Osteocyte (in vitro differentiated cells): ENCODE results near the gene ZFAND2A. TPM values are rescaled to one million over a fixed set of nuclear protein-coding genes. Genes with fewer than 3 reads are reported as not detected.

Source experiments
- DNase-seq: peaks from one replicate; pipeline ENCODE4 v3.0.0; 2021; ENCODE audit warnings: mixed read lengths; ENCODE audit not compliant: unreplicated experiment; ENCODE audit errors: extremely low spot score
- H3K27ac Mint-ChIP-seq: one replicate; pipeline ENCODE4 v1.8.0; 2021; ENCODE audit warnings: mild to moderate bottlenecking, mixed read lengths; ENCODE audit not compliant: unreplicated experiment
- H3K27me3 Mint-ChIP-seq: one replicate; pipeline ENCODE4 v1.8.0; 2021; ENCODE audit warnings: mixed read lengths; ENCODE audit not compliant: unreplicated experiment
- H3K36me3 Mint-ChIP-seq: one replicate; pipeline ENCODE4 v1.8.0; 2021; ENCODE audit warnings: mixed read lengths; ENCODE audit not compliant: unreplicated experiment
- H3K4me1 Mint-ChIP-seq: one replicate; pipeline ENCODE4 v1.8.0; 2021; ENCODE audit warnings: mixed read lengths; ENCODE audit not compliant: unreplicated experiment
- H3K4me3 Mint-ChIP-seq: one replicate; pipeline ENCODE4 v1.8.0; 2021; ENCODE audit warnings: mild to moderate bottlenecking, moderate library complexity, mixed read lengths; ENCODE audit not compliant: unreplicated experiment
- H3K9me3 Mint-ChIP-seq: one replicate; pipeline ENCODE4 v1.8.0; 2021; ENCODE audit warnings: mixed read lengths; ENCODE audit not compliant: unreplicated experiment
- total RNA-seq: library from RNA; stranded (reverse); gene quantifications from 2 replicates; pipeline ENCODE4 v1.2.1, GENCODE V29; 2021
- TF ChIP-seq, protein P1 (sequence below): fragments of 200-600 bp; sonication (generic); IDR thresholded peaks from 2 replicates; pipeline ENCODE4 v1.5.0; 2021; ENCODE audit warnings: antibody characterized with exemption, mild to moderate bottlenecking, moderate library complexity

ZFAND2A gene
- total RNA-seq, 1 donor from 2014 or later: 18.3 TPM

DNA sequence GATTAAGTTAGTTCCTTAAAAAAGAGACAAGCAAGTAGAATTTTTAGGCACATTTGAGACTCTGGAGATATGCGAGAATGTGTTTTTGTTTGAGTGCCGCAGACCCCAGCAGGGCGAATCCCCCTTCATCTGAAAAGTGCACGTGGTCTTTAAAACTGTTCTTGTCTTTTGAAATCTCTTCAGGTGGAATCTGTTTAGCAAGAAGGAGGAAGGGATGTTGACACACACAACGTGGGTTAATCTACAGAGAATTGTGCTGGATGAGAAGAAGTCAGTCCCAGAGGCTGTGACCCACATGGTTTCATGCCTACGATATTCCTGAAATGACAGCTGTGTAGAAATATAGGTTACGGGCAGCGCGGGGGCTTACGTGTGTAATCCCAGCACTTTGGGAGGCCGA is 27.1 kb upstream of the ZFAND2A start:
- Mint-ChIP-seq H3K27ac (no peak overlapping the region), H3K4me3 (no peak overlapping the region), H3K36me3 (no peaks in the 10 kb centered on the region), H3K27me3 (peaks cover 37% of the 10 kb centered on the region), H3K9me3 (no peaks in the 10 kb centered on the region), H3K4me1 (peaks cover 3% of the 10 kb centered on the region)
- DNase-seq: no peak
- TF ChIP-seq, protein P1, sequence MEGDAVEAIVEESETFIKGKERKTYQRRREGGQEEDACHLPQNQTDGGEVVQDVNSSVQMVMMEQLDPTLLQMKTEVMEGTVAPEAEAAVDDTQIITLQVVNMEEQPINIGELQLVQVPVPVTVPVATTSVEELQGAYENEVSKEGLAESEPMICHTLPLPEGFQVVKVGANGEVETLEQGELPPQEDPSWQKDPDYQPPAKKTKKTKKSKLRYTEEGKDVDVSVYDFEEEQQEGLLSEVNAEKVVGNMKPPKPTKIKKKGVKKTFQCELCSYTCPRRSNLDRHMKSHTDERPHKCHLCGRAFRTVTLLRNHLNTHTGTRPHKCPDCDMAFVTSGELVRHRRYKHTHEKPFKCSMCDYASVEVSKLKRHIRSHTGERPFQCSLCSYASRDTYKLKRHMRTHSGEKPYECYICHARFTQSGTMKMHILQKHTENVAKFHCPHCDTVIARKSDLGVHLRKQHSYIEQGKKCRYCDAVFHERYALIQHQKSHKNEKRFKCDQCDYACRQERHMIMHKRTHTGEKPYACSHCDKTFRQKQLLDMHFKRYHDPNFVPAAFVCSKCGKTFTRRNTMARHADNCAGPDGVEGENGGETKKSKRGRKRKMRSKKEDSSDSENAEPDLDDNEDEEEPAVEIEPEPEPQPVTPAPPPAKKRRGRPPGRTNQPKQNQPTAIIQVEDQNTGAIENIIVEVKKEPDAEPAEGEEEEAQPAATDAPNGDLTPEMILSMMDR: no peak

DNA sequence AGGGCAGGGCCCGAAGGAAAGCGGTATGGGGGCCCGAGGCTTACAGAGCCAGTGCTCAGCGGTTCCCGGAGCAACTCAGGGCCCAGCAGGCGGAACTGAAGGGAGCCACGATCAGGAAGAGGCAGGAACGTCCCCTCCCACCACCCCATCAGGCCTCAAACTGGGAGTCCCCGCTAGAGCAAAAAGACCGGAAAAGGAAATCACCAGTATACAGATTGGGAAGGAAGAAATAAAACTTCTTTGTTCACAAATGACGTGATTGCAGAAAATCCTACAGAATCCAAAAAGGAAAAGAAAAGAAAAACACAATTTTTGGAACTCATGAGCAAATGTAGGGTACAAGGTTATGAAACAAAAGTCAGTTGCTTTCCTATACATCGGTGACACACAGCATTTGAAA is 21.6 kb upstream of the ZFAND2A start:
- H3K27ac Mint-ChIP-seq: no peak overlapping the region
- H3K4me1 Mint-ChIP-seq: peaks cover 6% of the 10 kb centered on the region
- TF ChIP-seq, protein P1: no peak
- DNase-seq: no peak
- H3K4me3 Mint-ChIP-seq: no peak overlapping the region
- H3K9me3 Mint-ChIP-seq: no peaks in the 10 kb centered on the region
- no peaks in the 10 kb centered on the region for H3K36me3 Mint-ChIP-seq
- H3K27me3 Mint-ChIP-seq: peaks cover 21% of the 10 kb centered on the region

DNA sequence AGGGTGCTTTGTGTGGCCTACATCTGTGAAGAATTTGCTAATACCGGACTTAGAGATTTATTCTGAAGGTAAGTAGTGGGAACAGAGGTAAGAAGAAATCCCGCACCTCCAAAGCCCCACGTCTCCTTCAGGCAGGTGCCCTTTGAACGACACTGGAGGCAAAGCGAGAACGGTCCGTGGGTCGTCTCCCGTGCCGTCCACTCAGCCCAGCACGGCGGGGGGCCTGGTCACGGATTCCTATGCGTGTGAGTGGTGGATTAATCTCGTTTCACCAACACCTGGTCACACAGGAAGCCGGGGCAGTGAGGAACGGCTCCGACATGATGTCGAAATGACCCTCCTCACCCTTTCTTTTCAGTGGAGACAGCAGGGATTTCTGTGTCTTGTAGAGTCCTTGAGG is 21.0 kb upstream of the ZFAND2A start:
- DNase-seq: no peak
- H3K27me3 Mint-ChIP-seq: peaks cover 14% of the 10 kb centered on the region
- H3K4me3 Mint-ChIP-seq: no peak overlapping the region
- TF ChIP-seq, protein P1: no peak
- H3K4me1 Mint-ChIP-seq: peaks cover 12% of the 10 kb centered on the region
- H3K27ac Mint-ChIP-seq: no peak overlapping the region
- no peaks in the 10 kb centered on the region for H3K9me3 Mint-ChIP-seq
- H3K36me3 Mint-ChIP-seq: no peaks in the 10 kb centered on the region

DNA sequence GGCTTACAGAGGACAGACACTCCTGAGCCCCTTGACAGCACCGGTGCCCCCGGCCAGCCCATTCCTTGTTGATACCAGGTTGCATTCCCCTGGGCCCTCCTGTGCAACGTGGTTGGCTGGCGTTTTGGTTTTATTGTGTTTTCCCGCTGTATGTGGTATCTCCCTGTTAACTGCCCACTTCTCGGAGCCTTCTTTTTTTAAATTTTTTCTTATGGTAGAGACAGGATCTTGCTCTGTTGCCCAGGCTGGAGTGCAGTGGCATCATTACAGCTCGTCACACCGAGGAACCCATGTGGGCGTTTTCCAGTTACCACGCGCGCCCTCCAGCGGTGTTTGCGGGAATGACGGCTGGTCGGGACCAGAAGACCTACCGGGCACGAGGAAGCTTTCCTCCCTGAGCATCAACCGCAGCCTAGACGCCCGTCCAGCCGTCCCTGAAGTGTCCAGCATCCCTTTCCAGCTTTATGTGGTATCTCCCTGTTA is 16.9 kb upstream of the ZFAND2A start:
- TF ChIP-seq, protein P1: peak; percentile 65
- Mint-ChIP-seq H3K9me3 (no peaks in the 10 kb centered on the region), H3K27me3 (peaks cover 6% of the 10 kb centered on the region), H3K27ac (no peak overlapping the region), H3K4me3 (no peak overlapping the region), H3K4me1 (peaks cover 12% of the 10 kb centered on the region), H3K36me3 (no peaks in the 10 kb centered on the region)
- peak; percentile 93 for DNase-seq

DNA sequence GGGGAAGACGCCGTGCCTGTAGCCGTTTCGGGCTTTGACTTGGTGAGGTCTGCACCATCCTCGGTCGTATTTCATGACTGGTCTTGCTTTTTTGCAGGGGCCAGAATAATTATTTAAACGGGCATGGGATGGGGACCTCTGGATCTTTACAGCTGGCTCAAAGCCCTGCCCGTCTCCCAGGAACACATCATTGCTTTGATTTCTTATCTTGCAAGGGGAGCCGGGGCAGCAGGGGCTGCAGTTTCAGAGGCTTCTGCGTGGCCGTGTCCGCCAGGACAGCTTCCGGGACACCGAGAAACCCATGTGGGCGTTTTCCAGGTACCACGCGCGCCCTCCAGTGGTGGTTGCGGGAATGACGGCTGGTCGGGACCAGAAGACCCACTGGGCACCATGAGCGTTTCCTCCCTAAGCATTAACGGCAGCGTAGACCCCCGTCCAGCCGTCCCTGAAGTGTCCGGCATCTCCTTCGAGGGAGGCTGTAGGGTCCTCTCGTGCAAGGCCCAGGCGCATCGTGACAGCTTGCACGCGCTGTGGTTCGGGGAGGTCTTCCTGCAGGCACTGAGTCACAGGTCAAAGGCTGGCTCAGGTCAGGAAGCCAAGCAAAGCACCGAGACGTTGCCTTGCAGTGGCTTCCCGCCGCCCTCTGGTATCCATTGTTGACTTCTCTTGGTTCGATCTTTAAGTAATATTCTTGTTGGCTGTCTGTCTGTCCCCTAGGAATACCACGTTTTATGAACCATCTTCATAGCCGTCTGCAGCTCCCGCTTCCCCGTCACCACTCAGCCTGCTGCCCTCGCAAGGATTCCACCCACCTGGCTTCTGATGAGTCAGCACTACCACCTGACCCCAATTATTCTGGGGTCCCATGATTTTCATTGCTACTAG is 16.2 kb upstream of the ZFAND2A start:
- Mint-ChIP-seq H3K36me3 (no peaks in the 10 kb centered on the region), H3K27me3 (peaks cover 6% of the 10 kb centered on the region), H3K9me3 (no peaks in the 10 kb centered on the region), H3K27ac (no peak overlapping the region), H3K4me1 (peaks cover 12% of the 10 kb centered on the region), H3K4me3 (peak overlapping the region; percentile 59)
- DNase-seq: peak; percentile 95
- TF ChIP-seq, protein P1: peak; percentile 89
